Inferior parietal cortex (tissue), 1 donor: Measurements from ENCODE around the gene GNB5.
"Not testable (repeated sequence)": the region's sequence is repeated elsewhere in the genome, so short reads cannot be mapped to it uniquely, and the experiment has no call there.

Experiments
- DNase-seq: peaks from one replicate; pipeline ENCODE4 v3.0.0-alpha.2; 2016; ENCODE audit errors: extremely low spot score

Gene GNB5

GRCh38 chr15:52170199-52170598 lies 21.0 kb downstream of the GNB5 start:
- not testable (repeated sequence) for DNase-seq

DNA sequence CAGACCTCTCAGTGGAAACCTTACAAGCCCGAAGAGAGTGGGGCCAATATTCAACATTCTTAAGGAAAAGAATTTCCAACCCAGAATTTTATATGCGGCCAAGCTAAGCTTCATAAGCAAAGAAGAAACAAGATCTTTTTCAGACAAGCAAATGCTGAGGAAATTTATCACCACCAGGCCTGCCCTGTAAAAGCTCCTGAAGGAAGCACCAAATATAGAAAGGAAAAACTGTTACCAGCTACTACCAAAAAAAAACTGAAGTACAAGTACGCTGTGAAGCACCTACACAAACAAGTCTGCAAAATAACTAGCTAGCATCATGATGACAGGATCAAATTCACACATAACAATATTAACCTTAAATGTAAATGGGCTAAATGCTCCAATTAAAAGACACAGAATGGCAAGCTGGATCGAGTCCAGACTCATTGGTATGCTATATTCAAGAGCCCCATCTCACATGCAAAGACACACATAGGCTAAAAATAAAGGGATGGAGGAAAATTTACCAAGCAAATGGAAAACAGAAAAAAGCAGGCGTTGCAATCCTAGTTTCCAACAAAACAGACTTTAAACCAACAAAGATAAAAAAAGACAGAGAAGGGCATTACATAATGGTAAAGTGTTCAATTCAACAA lies 25.6 kb downstream of the GNB5 start:
- not testable (repeated sequence) for DNase-seq

GRCh38 chr15:52164631-52165265 lies 26.4 kb downstream of the GNB5 start:
- DNase-seq = no peak

DNA sequence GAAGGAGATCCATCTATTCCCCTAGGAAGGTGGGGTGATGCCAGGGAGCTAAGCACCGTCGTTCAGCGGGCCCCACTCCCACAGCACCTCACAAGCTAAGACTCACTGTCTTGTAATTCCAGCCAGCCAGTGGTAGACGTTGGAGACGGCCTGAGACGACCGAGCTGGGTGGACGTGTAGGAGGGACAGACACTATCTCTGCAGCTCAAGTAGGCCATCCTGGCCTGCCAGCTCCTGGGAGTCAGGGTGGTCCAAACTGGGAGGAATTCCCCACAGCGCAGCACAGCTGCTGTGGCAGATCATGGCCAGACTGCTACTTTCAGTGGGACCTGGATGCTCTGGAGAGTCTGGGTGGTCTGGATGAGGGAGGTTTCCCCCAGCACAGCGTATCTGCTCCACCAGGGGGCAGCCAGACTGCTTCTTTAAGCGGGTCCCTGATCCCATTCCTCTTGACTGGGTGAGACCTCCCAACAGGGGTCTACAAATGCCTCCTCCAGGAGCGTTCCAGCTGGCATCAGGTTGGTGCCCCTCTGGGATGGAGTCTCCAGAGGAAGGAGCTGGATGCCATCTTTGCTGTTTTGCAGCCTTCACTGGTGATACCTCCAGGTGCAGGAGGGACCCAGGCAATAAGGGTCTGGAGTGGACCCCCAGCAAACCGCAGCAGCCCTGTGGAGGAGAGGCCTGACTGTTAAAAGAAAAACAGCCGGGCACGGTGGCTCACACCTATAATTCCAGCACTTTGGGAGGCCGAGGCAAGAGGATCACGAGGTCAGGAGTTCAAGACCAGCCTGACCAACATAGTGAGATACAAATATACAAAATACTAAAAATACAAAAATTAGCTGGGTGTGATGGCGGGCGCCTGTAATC lies 27.6 kb downstream of the GNB5 start:
- DNase-seq = no peak

GRCh38 chr15:52162876-52163275 lies 28.3 kb downstream of the GNB5 start:
- no peak for DNase-seq

DNA sequence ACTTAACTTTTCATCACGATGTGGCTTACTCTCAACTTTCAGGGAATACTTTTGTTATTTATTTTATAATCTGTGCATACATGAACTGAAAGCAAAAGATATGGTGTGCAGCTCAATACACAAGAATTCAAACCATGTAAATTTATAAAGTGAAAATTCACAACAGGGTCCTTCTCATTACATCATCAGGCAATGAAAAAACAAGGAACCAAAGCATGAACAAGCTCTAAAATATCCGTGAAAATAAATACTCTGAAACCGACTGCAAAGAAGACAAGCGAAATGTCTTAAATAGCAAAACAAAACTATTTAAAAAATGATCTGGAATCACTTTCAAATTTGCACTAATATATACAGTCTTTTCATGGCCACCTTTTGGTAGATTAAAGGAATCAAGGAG lies 28.9 kb downstream of the GNB5 start:
- DNase-seq = no peak

GRCh38 chr15:52161406-52161966 lies 29.7 kb downstream of the GNB5 start:
- DNase-seq = no peak

GRCh38 chr15:52159645-52160044 lies 31.5 kb downstream of the GNB5 start:
- DNase-seq = no peak

DNA sequence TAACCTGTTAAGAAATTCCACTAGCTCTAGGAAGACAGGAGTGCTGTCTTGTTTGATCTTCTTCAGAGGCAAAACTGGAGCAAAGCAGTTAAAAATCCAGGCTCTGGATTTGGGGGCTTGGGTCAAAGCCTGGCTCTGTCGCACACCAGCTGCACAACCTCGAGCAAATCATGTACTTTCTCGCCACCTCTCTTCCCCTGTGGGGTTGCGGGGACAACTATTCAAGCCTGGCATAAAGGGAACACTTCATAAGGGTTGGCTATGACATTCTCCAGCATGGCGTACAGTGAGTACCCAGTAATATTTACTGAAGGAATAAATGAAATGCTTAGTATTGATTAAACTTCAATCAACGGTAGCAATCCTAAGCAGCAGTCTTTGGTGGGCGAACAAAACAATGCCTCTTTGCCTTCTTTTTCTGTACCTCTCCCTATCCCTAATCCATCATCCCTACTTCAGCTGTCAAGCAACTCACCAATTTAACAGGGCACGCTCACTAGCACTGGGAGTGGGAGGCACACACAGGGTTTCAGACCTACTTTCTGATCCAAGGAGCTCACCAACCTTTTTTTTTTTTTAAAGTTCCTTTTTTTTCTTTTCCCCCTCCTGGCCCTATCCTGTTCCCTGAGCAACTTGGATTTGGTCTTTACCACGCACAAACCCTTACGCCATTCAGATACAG lies 33.0 kb downstream of the GNB5 start:
- no peak for DNase-seq

DNA sequence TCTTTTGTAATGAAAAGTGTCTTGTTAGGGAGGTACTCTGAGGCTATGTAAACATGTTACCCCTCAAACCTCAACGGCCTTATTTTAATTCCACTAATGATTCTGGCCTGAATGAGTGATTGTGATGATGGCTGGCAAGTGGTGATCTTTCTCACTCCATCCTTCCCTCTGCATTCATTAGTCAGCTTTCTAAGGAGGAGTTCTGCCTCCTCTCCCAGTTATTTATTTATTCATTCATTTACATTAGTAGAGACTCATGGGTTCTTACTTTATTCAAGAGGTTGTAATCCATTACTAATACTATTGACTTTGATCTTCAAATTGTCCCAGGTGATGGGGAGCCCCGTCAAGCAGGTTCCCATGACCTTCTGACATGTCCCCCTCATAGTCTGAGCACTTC lies 35.3 kb downstream of the GNB5 start:
- no peak for DNase-seq

GRCh38 chr15:52154896-52155865 lies 36.0 kb downstream of the GNB5 start:
- DNase-seq = no peak

GRCh38 chr15:52153900-52154895 lies 37.0 kb downstream of the GNB5 start:
- no peak for DNase-seq

- DNase-seq = no peak
Measured at GRCh38 chr15:52151353-52151752, 39.8 kb downstream of the GNB5 start.

- DNase-seq = no peak
Measured at GRCh38 chr15:52150871-52151270, 40.3 kb downstream of the GNB5 start.

DNA sequence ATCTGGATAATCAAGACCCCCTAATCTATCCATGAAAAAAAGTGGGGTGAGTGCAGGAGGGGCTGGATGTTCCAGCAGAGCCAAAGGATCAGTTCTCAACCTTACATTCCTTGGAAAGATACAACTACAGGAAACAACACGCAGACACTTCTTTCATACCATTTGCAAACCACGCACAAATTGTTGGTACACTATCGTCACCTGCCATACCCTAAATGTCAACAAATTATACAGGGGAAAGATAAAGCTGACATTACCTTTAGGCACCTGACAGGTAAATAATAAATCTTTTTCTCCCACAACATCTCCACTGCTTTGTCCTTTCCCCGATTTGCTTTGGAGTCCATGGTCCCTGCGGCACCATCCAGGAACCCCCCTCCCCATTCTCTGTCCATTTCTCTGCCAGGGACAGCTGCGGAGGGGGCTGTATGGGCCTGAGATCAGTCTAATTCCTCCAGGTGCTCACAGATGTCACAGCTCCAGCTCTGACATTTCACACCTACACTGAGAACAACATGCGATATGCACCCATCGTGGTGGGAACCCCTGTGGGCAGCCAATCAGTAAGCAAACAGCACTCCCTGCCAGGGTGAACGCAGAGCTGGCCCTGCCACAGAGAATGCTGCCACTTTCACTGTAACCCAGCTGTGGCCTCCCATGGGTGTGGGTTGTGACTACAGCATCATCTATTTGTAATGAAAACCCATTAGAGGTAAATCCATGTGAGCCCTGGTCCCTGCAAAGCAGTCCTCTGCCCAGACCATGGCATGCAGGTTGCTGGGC lies 41.0 kb downstream of the GNB5 start:
- no peak for DNase-seq

- DNase-seq = no peak
Measured at GRCh38 chr15:52148403-52148802, 42.8 kb downstream of the GNB5 start.

GRCh38 chr15:52146776-52147175 lies 44.4 kb downstream of the GNB5 start:
- DNase-seq = no peak

DNA sequence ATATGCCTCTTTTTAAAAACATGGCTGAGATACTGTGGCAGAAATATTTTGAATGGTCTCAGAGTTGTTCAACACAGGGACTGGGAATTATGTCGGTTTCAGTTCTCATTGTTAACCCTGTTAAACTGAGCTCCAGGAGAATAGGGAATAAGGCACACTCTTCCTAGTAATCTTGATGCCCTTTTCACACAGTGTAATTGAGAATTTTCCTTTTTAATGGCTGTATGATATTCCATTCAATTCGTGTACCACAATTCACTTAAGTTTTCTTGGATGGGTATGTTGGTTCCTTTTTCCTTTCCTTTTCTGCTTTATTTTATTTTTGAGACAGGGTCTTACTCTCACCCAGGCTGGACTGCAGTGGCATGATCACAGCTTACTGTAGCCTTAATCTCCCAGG lies 44.9 kb downstream of the GNB5 start:
- DNase-seq = no peak
